Measurements from ENCODE around the gene GAS6. TPM values are rescaled to one million over a fixed set of nuclear protein-coding genes. Genes with fewer than 3 reads are reported as not detected.
"Not testable (repeated sequence)": the region's sequence is repeated elsewhere in the genome, so short reads cannot be mapped to it uniquely, and the experiment has no call there.

GAS6 gene
- total RNA-seq, 2 donors from 2014 or later = 83.0 to 145 TPM

- intact Hi-C loops (cut with DNase I) = loop anchor here (10.0 kb wide), 1 partner anchor 214 kb away; no protein-coding TSS in a partner anchor
- 75% methylated on average over 10 of the region's 10 CpGs; no CpG with 5 or more reads in 1 of the 2 donors for WGBS, 2 donors
Observed at GRCh38 chr13:113800576-113800926, 63.3 kb downstream of the GAS6 start.

GRCh38 chr13:113798200-113798811 is 65.6 kb downstream of the GAS6 start:
- H3K4me1 ChIP-seq = no peaks in the 10 kb centered on the region
- TF ChIP-seq, protein P1, sequence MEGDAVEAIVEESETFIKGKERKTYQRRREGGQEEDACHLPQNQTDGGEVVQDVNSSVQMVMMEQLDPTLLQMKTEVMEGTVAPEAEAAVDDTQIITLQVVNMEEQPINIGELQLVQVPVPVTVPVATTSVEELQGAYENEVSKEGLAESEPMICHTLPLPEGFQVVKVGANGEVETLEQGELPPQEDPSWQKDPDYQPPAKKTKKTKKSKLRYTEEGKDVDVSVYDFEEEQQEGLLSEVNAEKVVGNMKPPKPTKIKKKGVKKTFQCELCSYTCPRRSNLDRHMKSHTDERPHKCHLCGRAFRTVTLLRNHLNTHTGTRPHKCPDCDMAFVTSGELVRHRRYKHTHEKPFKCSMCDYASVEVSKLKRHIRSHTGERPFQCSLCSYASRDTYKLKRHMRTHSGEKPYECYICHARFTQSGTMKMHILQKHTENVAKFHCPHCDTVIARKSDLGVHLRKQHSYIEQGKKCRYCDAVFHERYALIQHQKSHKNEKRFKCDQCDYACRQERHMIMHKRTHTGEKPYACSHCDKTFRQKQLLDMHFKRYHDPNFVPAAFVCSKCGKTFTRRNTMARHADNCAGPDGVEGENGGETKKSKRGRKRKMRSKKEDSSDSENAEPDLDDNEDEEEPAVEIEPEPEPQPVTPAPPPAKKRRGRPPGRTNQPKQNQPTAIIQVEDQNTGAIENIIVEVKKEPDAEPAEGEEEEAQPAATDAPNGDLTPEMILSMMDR (IDR thresholded peaks at IDR 0.05) = no peak
- TF ChIP-seq POLR2A (IDR thresholded peaks at IDR 0.05) = no peak
- ATAC-seq (no peak), DNase-seq (no peak)
- 49 to 51% methylated on average over 2 of the region's 2 CpGs for WGBS, 2 donors
- no peak overlapping the region for H3K27ac ChIP-seq
- H3K9me3 ChIP-seq = no peaks in the 10 kb centered on the region
- no peak overlapping the region for H3K4me3 ChIP-seq
- H3K27me3 ChIP-seq = no peaks in the 10 kb centered on the region
- H3K36me3 ChIP-seq (replicated peaks in 1 of 2; ENCODE audit: insufficient read depth in 1 of 2, low read depth in 2 of 2) = no peaks in the 10 kb centered on the region
- intact Hi-C loops (cut with DNase I) = no loop called here

More at GRCh38 chr13:113800576-113800926, 63.3 kb downstream of the GAS6 start:
- DNase-seq = no peak
- H3K36me3 ChIP-seq (replicated peaks in 1 of 2; ENCODE audit: insufficient read depth in 1 of 2, low read depth in 2 of 2) = no peaks in the 10 kb centered on the region
- TF ChIP-seq POLR2A (IDR thresholded peaks at IDR 0.05) = no peak
- TF ChIP-seq, protein P1 (IDR thresholded peaks at IDR 0.05) = no peak
- no peak for ATAC-seq
- H3K9me3 ChIP-seq = no peaks in the 10 kb centered on the region
- no peak overlapping the region for H3K27ac ChIP-seq
- H3K27me3 ChIP-seq = no peaks in the 10 kb centered on the region
- H3K4me1 ChIP-seq = no peaks in the 10 kb centered on the region
- no peak overlapping the region for H3K4me3 ChIP-seq

- Histone ChIP-seq H3K4me3 (no peak overlapping the region), H3K27me3 (no peaks in the 10 kb centered on the region), H3K4me1 (no peaks in the 10 kb centered on the region), H3K27ac (no peak overlapping the region), H3K36me3 (replicated peaks in 1 of 2; ENCODE audit: insufficient read depth in 1 of 2, low read depth in 2 of 2) (no peaks in the 10 kb centered on the region), H3K9me3 (no peaks in the 10 kb centered on the region)
- intact Hi-C loops (cut with DNase I) = no loop called here
- WGBS, 2 donors = 85 to 86% methylated on average over 21 to 28 of the region's 30 CpGs
- TF ChIP-seq POLR2A (IDR thresholded peaks at IDR 0.05) = no peak
- TF ChIP-seq, protein P1 (IDR thresholded peaks at IDR 0.05) = no peak
- ATAC-seq = no peak
- peak in 1 of 4 donors; percentile 7 for DNase-seq
Observed at GRCh38 chr13:113796964-113797676, 66.8 kb downstream of the GAS6 start.

DNA sequence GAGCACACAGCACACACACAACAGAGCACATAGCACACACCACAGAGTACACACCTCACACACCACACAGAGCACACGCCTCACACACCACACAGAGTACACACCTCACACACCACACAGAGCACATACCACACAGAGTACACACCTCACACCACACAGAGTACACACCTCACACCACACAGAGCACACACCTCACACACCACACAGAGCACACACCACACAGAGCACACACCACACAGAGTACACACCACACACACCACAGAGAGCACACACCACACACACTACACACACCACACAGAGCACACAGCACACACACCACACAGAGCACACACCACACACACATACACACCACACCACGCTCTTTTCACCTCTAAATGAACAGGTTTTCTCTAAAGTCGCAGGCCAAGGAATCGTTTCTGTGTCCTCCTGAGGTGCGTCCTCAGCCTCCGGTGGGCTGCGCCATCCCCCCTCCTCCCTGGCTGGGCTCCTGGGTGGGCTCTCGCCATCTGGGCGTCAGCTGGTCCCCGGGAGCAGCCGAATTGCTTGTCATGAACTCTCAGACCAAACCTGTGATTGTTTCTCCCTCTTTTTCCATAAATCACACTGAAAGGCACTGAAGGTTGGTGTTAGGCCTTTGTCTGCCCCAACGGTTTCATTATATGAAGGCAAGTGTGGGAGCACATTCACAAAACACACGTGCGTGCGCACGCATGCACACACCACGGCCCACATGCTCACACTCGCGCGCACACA is 67.5 kb downstream of the GAS6 start:
- no peaks in the 10 kb centered on the region for H3K4me1 ChIP-seq
- TF ChIP-seq POLR2A (IDR thresholded peaks at IDR 0.05) = no peak
- TF ChIP-seq, protein P1 (IDR thresholded peaks at IDR 0.05) = no peak
- no peaks in the 10 kb centered on the region for H3K27me3 ChIP-seq
- intact Hi-C loops (cut with DNase I) = no loop called here
- H3K9me3 ChIP-seq = no peaks in the 10 kb centered on the region
- no peak overlapping the region for H3K27ac ChIP-seq
- no peaks in the 10 kb centered on the region for H3K36me3 ChIP-seq (replicated peaks in 1 of 2; ENCODE audit: insufficient read depth in 1 of 2, low read depth in 2 of 2)
- WGBS, 2 donors = 68 to 69% methylated on average over 20 of the region's 20 CpGs
- DNase-seq = no peak
- H3K4me3 ChIP-seq = no peak overlapping the region
- no peak for ATAC-seq

DNA sequence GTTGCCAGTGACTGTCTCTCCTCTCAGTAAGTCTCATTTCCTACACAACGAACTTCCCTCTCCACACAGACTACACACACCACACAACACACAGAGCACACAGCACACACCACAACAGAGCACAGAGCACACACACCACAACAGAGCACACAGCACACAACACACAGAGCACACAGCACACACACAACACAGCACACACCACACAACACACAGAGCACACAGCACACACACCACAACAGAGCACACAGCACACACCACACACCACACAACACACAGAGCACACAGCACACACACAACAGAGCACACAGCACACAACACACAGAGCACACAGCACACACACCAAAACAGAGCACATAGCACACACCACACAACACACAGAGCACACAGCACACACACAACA is 68.5 kb downstream of the GAS6 start:
- intact Hi-C loops (cut with DNase I); H3K27ac ChIP-seq; H3K36me3 ChIP-seq (replicated peaks in 1 of 2; ENCODE audit: insufficient read depth in 1 of 2, low read depth in 2 of 2); ATAC-seq; DNase-seq; H3K4me3 ChIP-seq; H3K9me3 ChIP-seq; H3K4me1 ChIP-seq; H3K27me3 ChIP-seq: not testable (repeated sequence)
- WGBS, 2 donors = 9 to 32% methylated on average over 1 of the region's 1 CpG
